Keratinocyte (primary cell): ENCODE results near the gene PPP1CC. TPM values are rescaled to one million over a fixed set of nuclear protein-coding genes. Genes with fewer than 3 reads are reported as not detected.

Experiments used
- DNase-seq: peaks from one replicate; pipeline ENCODE4 v3.0.0-alpha.2; 2011; ENCODE audit warnings: low read depth, missing footprints, low spot score
- FAIRE-seq: peaks from 2 replicates; lab custom pipeline; 2011; peaks lifted over from hg19 to GRCh38; lab: Jason Lieb, UNC
- H2AFZ ChIP-seq: 2 replicates; pipeline ENCODE4 v1.6.0; 2012; ENCODE audit warnings: low read length, control low read depth, inconsistent platforms; ENCODE audit not compliant: control insufficient read depth
- H3K27ac ChIP-seq: 2 replicates; pipeline ENCODE4 v1.5.1; 2011; ENCODE audit warnings: low read length; ENCODE audit not compliant: control insufficient read depth, insufficient read depth
- H3K27me3 ChIP-seq: 3 replicates; pipeline ENCODE4 v1.6.0; 2011; ENCODE audit warnings: low read length; ENCODE audit not compliant: control insufficient read depth, insufficient read depth; ENCODE audit errors: extremely low read depth
- H3K36me3 ChIP-seq, 2 experiments: 2 replicates in 1 of 2; 3 replicates in 1 of 2; pipeline ENCODE4 v1.5.1; 2011; ENCODE audit warnings: low read length in 2 of 2, mild to moderate bottlenecking in 1 of 2; ENCODE audit not compliant: control insufficient read depth in 2 of 2, insufficient read depth in 2 of 2; ENCODE audit errors: extremely low read depth in 1 of 2
- H3K4me1 ChIP-seq: 3 replicates; pipeline ENCODE4 v1.5.1; 2011; ENCODE audit warnings: low read length; ENCODE audit not compliant: control insufficient read depth, insufficient read depth; ENCODE audit errors: extremely low read depth
- H3K4me2 ChIP-seq: 3 replicates; pipeline ENCODE4 v1.6.0; 2011; ENCODE audit warnings: low read depth, low read length; ENCODE audit not compliant: control insufficient read depth, insufficient read depth; ENCODE audit errors: extremely low read depth
- H3K4me3 ChIP-seq, 3 experiments: fragments of 200-600 bp in 1 of 3; sonication (generic) in 1 of 3; 2 replicates in 2 of 3; 3 replicates in 1 of 3; pipeline ENCODE4 v1.5.1; 2011 to 2016; ENCODE audit warnings: low read length in 3 of 3, mild to moderate bottlenecking in 3 of 3, control low read depth in 2 of 3, inconsistent platforms in 1 of 3, low read depth in 1 of 3, mixed read lengths in 1 of 3, mixed run types in 1 of 3, moderate library complexity in 1 of 3; ENCODE audit not compliant: control insufficient read depth in 2 of 3, insufficient read depth in 2 of 3; ENCODE audit errors: extremely low read depth in 1 of 3
- H3K79me2 ChIP-seq: 2 replicates; pipeline ENCODE4 v1.6.0; 2012; ENCODE audit warnings: low read length; ENCODE audit not compliant: control insufficient read depth, insufficient read depth
- H3K9ac ChIP-seq: 3 replicates; pipeline ENCODE4 v1.6.0; 2011; ENCODE audit warnings: low read length; ENCODE audit not compliant: control insufficient read depth, insufficient read depth; ENCODE audit errors: extremely low read depth
- H3K9me1 ChIP-seq: 3 replicates; pipeline ENCODE4 v1.6.0; 2011; ENCODE audit warnings: low read length; ENCODE audit not compliant: control insufficient read depth, insufficient read depth; ENCODE audit errors: extremely low read depth
- H3K9me3 ChIP-seq: 2 replicates; pipeline ENCODE4 v1.5.1; 2012; ENCODE audit warnings: low read depth, low read length; ENCODE audit not compliant: control insufficient read depth
- H4K20me1 ChIP-seq: 3 replicates; pipeline ENCODE4 v1.6.0; 2011; ENCODE audit warnings: low read length; ENCODE audit not compliant: control insufficient read depth, insufficient read depth; ENCODE audit errors: extremely low read depth
- CTCF ChIP-seq, 3 experiments: IDR thresholded peaks in 1 of 3; conservative IDR thresholded peaks in 1 of 3; optimal IDR thresholded peaks in 1 of 3; 2 replicates in 2 of 3; 3 replicates in 1 of 3; pipeline versions ENCODE3 to v1.5.1; 2011; ENCODE audit warnings: low read length in 3 of 3, mild to moderate bottlenecking in 3 of 3, moderate library complexity in 2 of 3, control low read depth in 1 of 3, inconsistent platforms in 1 of 3; ENCODE audit not compliant: insufficient read depth in 2 of 3; ENCODE audit errors: extremely low read depth in 1 of 3
- EZH2 ChIP-seq: IDR thresholded peaks from one replicate; pipeline ENCODE4 v1.6.1; 2012; ENCODE audit warnings: inconsistent platforms, mild to moderate bottlenecking, low read length, moderate library complexity
- dilution Hi-C: fragments of 300-500 bp; cut with MboI; formaldehyde crosslinking; loops from one replicate; pipeline ENCODE4 v1.7.0; 2020; ENCODE audit warnings: low sequenced_read_pairs; ENCODE audit not compliant: extremely low pct_ligation_motif_present
- polyA plus RNA-seq, 5 experiments: library from polyadenylated mRNA; depleted of rRNA in 3 of 5; stranded (reverse) in 3 of 5; stranded (forward) in 1 of 5; unstranded in 1 of 5; fragments of >200 nt; gene quantifications; 1 replicate in 1 of 5; 2 replicates in 3 of 5; 3 replicates in 1 of 5; pipeline versions ENCODE4 v1.2.1 to v1.2.3, GENCODE V29; 2011 to 2012; ENCODE audit warnings: missing spikeins in 2 of 5, low read depth in 1 of 5, low replicate concordance in 1 of 5

The PPP1CC gene
- polyA plus RNA-seq, 1 donor (not counting 4 experiments of a cell fraction or from before 2014, with no cell fraction given): 158 TPM

DNA sequence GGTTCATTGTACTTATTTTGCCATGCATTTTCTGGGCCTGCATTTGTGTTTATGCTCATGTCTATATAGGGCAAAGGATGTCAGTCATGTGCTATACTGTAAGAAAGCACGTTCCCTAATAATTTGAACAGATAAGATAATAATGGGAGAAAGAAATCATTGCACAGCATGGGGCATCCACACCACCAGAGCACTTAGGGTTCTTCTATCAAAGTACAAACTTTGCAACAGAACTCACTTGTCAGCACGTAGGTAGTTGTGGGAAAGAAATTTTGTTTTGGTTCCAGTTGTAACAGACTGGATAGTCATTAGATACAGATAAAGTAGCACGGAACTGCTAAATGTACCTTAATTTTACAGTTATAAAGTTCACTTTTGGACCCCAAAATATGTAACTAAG, 10.1 kb downstream of the PPP1CC start:
- Histone ChIP-seq H3K36me3 (peaks cover 21 to 27% of the 10 kb centered on the region in 2 experiments), H3K9me1 (no peaks in the 10 kb centered on the region), H3K9me3 (no peaks in the 10 kb centered on the region), H3K9ac (no peak overlapping the region), H4K20me1 (peaks cover 17% of the 10 kb centered on the region), H3K4me2 (no peak overlapping the region), H3K4me1 (no peaks in the 10 kb centered on the region), H3K4me3 (no peak overlapping the region), H3K79me2 (peaks cover 95% of the 10 kb centered on the region), H3K27ac (no peak overlapping the region), H3K27me3 (no peaks in the 10 kb centered on the region), H2AFZ (no peak overlapping the region)
- no peak for FAIRE-seq
- no peak for DNase-seq
- dilution Hi-C loops: no loop called here
- no peak for TF ChIP-seq CTCF (optimal IDR thresholded peaks at IDR 0.05 in 1 of 3, IDR thresholded peaks at IDR 0.05 in 1 of 3, conservative IDR thresholded peaks at IDR 0.05 in 1 of 3; ENCODE audit: extremely low read depth in 1 of 3, insufficient read depth in 2 of 3, low read length in 3 of 3)
- no peak for TF ChIP-seq EZH2

- dilution Hi-C loops: no loop called here
- no peaks in the 10 kb centered on the region for H3K27me3 ChIP-seq
- H3K36me3 ChIP-seq: peaks cover 23 to 31% of the 10 kb centered on the region in 2 experiments
- H3K27ac ChIP-seq: no peak overlapping the region
- no peak overlapping the region for H2AFZ ChIP-seq
- TF ChIP-seq EZH2: no peak
- TF ChIP-seq CTCF (optimal IDR thresholded peaks at IDR 0.05 in 1 of 3, IDR thresholded peaks at IDR 0.05 in 1 of 3, conservative IDR thresholded peaks at IDR 0.05 in 1 of 3; ENCODE audit: extremely low read depth in 1 of 3, insufficient read depth in 2 of 3, low read length in 3 of 3): no peak
- H3K9me1 ChIP-seq: no peaks in the 10 kb centered on the region
- H3K4me1 ChIP-seq: no peaks in the 10 kb centered on the region
- no peaks in the 10 kb centered on the region for H3K9me3 ChIP-seq
- peaks cover 17% of the 10 kb centered on the region for H4K20me1 ChIP-seq
- DNase-seq (no peak), FAIRE-seq (no peak)
- H3K4me3 ChIP-seq: no peak overlapping the region
- no peak overlapping the region for H3K4me2 ChIP-seq
- H3K9ac ChIP-seq: no peak overlapping the region
- H3K79me2 ChIP-seq: peaks cover 94% of the 10 kb centered on the region
These were observed 11.2 kb downstream of the PPP1CC start for GRCh38 chr12:110731479-110731878.
